Esophagus squamous epithelium (tissue), 4 donors: ENCODE measurements around the gene OTOA.

Experiments
- CTCF ChIP-seq, 6 experiments: fragments of 450-650 bp in 4 of 6; fragments of 200-600 bp in 2 of 6; sonication (generic) in 2 of 6; IDR thresholded peaks; one replicate each; pipeline ENCODE4 v1.5.1; 2016 to 2019; ENCODE audit warnings: antibody characterized with exemption in 6 of 6, mild to moderate bottlenecking in 4 of 6, moderate library complexity in 4 of 6
- POLR2A ChIP-seq, 4 donors: fragments of 450-650 bp; IDR thresholded peaks; one replicate each; pipeline ENCODE4 v1.6.1; 2017; ENCODE audit warnings: antibody characterized with exemption in 4 of 4, mild to moderate bottlenecking in 4 of 4, moderate library complexity in 3 of 4

- no peak for TF ChIP-seq CTCF (IDR thresholded peaks at IDR 0.05)
- no peak for TF ChIP-seq POLR2A (IDR thresholded peaks at IDR 0.05)
These were observed 35.5 kb upstream of the OTOA start for GRCh38 chr16:21628121-21628726.
